ENCODE data around the gene FSHR.

DNA sequence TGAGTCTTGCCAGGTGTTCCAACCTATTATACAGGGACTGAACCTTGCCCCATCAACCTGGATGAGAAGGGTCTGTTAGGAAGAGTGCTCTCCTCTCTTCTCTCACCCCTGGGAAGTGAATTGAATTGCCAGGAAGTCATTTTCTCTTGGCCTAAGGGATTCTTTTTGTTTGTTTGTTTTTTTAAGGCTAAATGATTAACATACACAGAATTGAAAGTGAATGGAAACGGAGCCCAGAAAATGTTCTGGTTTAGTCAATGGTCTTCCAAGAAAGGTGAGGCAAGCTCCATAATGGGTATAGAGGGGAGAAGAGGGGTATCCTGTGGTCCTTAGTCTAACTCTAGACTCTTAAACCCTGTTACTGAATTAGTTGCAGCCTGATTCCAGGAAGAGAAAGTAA, 189.1 kb downstream of the FSHR start:
- TF ChIP-seq, protein P1, sequence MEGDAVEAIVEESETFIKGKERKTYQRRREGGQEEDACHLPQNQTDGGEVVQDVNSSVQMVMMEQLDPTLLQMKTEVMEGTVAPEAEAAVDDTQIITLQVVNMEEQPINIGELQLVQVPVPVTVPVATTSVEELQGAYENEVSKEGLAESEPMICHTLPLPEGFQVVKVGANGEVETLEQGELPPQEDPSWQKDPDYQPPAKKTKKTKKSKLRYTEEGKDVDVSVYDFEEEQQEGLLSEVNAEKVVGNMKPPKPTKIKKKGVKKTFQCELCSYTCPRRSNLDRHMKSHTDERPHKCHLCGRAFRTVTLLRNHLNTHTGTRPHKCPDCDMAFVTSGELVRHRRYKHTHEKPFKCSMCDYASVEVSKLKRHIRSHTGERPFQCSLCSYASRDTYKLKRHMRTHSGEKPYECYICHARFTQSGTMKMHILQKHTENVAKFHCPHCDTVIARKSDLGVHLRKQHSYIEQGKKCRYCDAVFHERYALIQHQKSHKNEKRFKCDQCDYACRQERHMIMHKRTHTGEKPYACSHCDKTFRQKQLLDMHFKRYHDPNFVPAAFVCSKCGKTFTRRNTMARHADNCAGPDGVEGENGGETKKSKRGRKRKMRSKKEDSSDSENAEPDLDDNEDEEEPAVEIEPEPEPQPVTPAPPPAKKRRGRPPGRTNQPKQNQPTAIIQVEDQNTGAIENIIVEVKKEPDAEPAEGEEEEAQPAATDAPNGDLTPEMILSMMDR (conservative IDR thresholded peaks at IDR 0.05; ENCODE audit: low read length) = no peak
- TF ChIP-seq EZH2phosphoT487 (IDR thresholded peaks at IDR 0.05; ENCODE audit: borderline replicate concordance) = no peak
